ENCODE results near the gene SCYGR4. TPM values are rescaled to one million over a fixed set of nuclear protein-coding genes. Genes with fewer than 3 reads are reported as not detected.
"Not testable (repeated sequence)": the region's sequence is repeated elsewhere in the genome, so short reads cannot be mapped to it uniquely, and the experiment has no call there.

Gene SCYGR4
- total RNA-seq, 1 donor from 2014 or later: not detected

GRCh38 chr2:227595797-227596196 is 21.5 kb upstream of the SCYGR4 start:
- no peak overlapping the region for H3K4me3 Mint-ChIP-seq
- TF ChIP-seq CTCF (conservative IDR thresholded peaks at IDR 0.05): no peak
- H3K9me3 Mint-ChIP-seq: no peaks in the 10 kb centered on the region
- no peaks in the 10 kb centered on the region for H3K36me3 Mint-ChIP-seq (ENCODE audit: low read depth)
- DNase-seq (ENCODE audit: low read depth, low spot score): no peak
- H3K4me1 Mint-ChIP-seq: no peaks in the 10 kb centered on the region
- peaks cover 7% of the 10 kb centered on the region for H3K27me3 Mint-ChIP-seq (ENCODE audit: low read depth)
- H3K27ac Mint-ChIP-seq (ENCODE audit: unreplicated experiment): no peak overlapping the region

- Mint-ChIP-seq H3K27ac (ENCODE audit: unreplicated experiment) (no peak overlapping the region), H3K4me1 (no peaks in the 10 kb centered on the region), H3K4me3 (no peak overlapping the region), H3K36me3 (ENCODE audit: low read depth) (no peaks in the 10 kb centered on the region), H3K9me3 (no peaks in the 10 kb centered on the region), H3K27me3 (ENCODE audit: low read depth) (peaks cover 7% of the 10 kb centered on the region)
- no peak for DNase-seq (ENCODE audit: low read depth, low spot score)
- TF ChIP-seq CTCF (conservative IDR thresholded peaks at IDR 0.05): no peak
Observed at GRCh38 chr2:227597036-227597435, 20.3 kb upstream of the SCYGR4 start.

- H3K27me3 Mint-ChIP-seq (ENCODE audit: low read depth): peaks cover 7% of the 10 kb centered on the region
- no peaks in the 10 kb centered on the region for H3K4me1 Mint-ChIP-seq
- TF ChIP-seq CTCF (conservative IDR thresholded peaks at IDR 0.05): no peak
- no peaks in the 10 kb centered on the region for H3K36me3 Mint-ChIP-seq (ENCODE audit: low read depth)
- H3K27ac Mint-ChIP-seq (ENCODE audit: unreplicated experiment): no peak overlapping the region
- no peak overlapping the region for H3K4me3 Mint-ChIP-seq
- DNase-seq (ENCODE audit: low read depth, low spot score): no peak
- H3K9me3 Mint-ChIP-seq: no peaks in the 10 kb centered on the region
Observed at GRCh38 chr2:227597998-227598397, 19.3 kb upstream of the SCYGR4 start.

GRCh38 chr2:227598835-227599503 is 18.3 kb upstream of the SCYGR4 start, which contains the start of gene SCYGR2:
Gene SCYGR2 (plus strand): TSS chr2:227598893. CDS start chr2:227598893, 0 bp downstream.
- not testable (repeated sequence) for H3K36me3 Mint-ChIP-seq (ENCODE audit: low read depth)

GRCh38 chr2:227602358-227602757 is 14.9 kb upstream of the SCYGR4 start:
- TF ChIP-seq CTCF (conservative IDR thresholded peaks at IDR 0.05): no peak
- H3K4me1 Mint-ChIP-seq: no peaks in the 10 kb centered on the region
- peaks cover 2% of the 10 kb centered on the region for H3K27me3 Mint-ChIP-seq (ENCODE audit: low read depth)
- no peaks in the 10 kb centered on the region for H3K36me3 Mint-ChIP-seq (ENCODE audit: low read depth)
- H3K27ac Mint-ChIP-seq (ENCODE audit: unreplicated experiment): no peak overlapping the region
- H3K4me3 Mint-ChIP-seq: no peak overlapping the region
- H3K9me3 Mint-ChIP-seq: no peaks in the 10 kb centered on the region
- DNase-seq (ENCODE audit: low read depth, low spot score): no peak

More at GRCh38 chr2:227598835-227599503, 18.3 kb upstream of the SCYGR4 start, which contains the start of gene SCYGR2:
- not testable (repeated sequence) for H3K27ac Mint-ChIP-seq (ENCODE audit: unreplicated experiment); H3K27me3 Mint-ChIP-seq (ENCODE audit: low read depth); H3K9me3 Mint-ChIP-seq; DNase-seq (ENCODE audit: low read depth, low spot score); H3K4me1 Mint-ChIP-seq; H3K4me3 Mint-ChIP-seq

- no peak for TF ChIP-seq CTCF (conservative IDR thresholded peaks at IDR 0.05)
Observed at GRCh38 chr2:227606476-227606875, 10.8 kb upstream of the SCYGR4 start.

More at GRCh38 chr2:227606476-227606875, 10.8 kb upstream of the SCYGR4 start:
- no peaks in the 10 kb centered on the region for H3K36me3 Mint-ChIP-seq (ENCODE audit: low read depth)
- no peaks in the 10 kb centered on the region for H3K9me3 Mint-ChIP-seq
- H3K27me3 Mint-ChIP-seq (ENCODE audit: low read depth): peaks cover 2% of the 10 kb centered on the region
- no peak for DNase-seq (ENCODE audit: low read depth, low spot score)
- H3K27ac Mint-ChIP-seq (ENCODE audit: unreplicated experiment): peak overlapping the region; percentile 75
- no peak overlapping the region for H3K4me3 Mint-ChIP-seq
- H3K4me1 Mint-ChIP-seq: no peaks in the 10 kb centered on the region

Measured in neural crest cell (in vitro differentiated cells).